ENCODE measurements around the gene NOL9.

DNA sequence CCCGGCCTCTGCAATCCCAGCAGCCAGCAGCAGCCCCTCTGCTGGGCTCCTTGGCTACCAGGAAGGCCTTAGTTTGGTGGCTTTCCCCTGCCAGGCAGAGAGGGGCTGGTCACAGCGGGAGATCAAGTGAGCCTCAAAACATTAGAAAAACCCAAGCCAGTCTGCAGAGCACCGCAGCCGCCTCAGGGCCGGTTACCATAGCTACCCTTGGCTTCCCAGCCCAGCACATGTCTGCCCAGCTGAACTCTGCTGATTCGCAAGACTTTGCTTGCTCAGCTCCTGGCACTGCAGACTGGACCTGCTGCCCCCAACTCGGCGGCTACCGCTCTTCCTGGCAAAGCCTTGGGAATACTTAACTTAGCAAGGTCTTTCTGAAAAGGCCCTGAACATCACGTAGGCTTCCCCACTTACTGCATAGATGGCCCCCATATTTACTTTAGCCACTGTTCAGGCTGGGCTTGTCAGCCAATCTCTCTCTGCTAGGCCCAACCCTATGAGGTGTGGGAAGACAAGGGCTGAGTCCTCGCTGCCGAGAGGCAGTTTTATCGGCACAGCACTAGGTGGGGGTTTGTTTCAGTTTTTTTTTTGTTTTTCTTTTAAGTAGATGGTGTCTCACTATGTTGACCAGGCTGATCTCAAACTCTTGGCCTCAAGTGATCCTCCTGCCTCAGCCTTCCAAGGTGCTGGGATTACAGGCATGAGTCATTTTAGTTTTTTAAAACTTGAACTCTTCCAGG lies 34.2 kb downstream of the NOL9 start:
- TF ChIP-seq POLR2A (IDR thresholded peaks at IDR 0.05), result no peak
- TF ChIP-seq, protein P1, sequence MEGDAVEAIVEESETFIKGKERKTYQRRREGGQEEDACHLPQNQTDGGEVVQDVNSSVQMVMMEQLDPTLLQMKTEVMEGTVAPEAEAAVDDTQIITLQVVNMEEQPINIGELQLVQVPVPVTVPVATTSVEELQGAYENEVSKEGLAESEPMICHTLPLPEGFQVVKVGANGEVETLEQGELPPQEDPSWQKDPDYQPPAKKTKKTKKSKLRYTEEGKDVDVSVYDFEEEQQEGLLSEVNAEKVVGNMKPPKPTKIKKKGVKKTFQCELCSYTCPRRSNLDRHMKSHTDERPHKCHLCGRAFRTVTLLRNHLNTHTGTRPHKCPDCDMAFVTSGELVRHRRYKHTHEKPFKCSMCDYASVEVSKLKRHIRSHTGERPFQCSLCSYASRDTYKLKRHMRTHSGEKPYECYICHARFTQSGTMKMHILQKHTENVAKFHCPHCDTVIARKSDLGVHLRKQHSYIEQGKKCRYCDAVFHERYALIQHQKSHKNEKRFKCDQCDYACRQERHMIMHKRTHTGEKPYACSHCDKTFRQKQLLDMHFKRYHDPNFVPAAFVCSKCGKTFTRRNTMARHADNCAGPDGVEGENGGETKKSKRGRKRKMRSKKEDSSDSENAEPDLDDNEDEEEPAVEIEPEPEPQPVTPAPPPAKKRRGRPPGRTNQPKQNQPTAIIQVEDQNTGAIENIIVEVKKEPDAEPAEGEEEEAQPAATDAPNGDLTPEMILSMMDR (IDR thresholded peaks at IDR 0.05), result no peak
